Urothelium cell line (cell line): ENCODE data around the gene ZFP3.
"Not testable (repeated sequence)": the region's sequence is repeated elsewhere in the genome, so short reads cannot be mapped to it uniquely, and the experiment has no call there.

ENCODE experiments used
- DNase-seq: peaks from one replicate; pipeline ENCODE4 v3.0.0; 2011; ENCODE audit warnings: low spot score, mixed read lengths
- FAIRE-seq: peaks from 2 replicates; lab custom pipeline; 2011; peaks lifted over from hg19 to GRCh38; lab: Jason Lieb, UNC

Gene ZFP3

GRCh38 chr17:5136580-5137412 lies 58.5 kb downstream of the ZFP3 start:
- not testable (repeated sequence) for FAIRE-seq, DNase-seq

- not testable (repeated sequence) for FAIRE-seq, DNase-seq
These were observed 59.4 kb downstream of the ZFP3 start for GRCh38 chr17:5137511-5138197.

- not testable (repeated sequence) for FAIRE-seq, DNase-seq
These were observed 59.9 kb downstream of the ZFP3 start for GRCh38 chr17:5138198-5138544.

DNA sequence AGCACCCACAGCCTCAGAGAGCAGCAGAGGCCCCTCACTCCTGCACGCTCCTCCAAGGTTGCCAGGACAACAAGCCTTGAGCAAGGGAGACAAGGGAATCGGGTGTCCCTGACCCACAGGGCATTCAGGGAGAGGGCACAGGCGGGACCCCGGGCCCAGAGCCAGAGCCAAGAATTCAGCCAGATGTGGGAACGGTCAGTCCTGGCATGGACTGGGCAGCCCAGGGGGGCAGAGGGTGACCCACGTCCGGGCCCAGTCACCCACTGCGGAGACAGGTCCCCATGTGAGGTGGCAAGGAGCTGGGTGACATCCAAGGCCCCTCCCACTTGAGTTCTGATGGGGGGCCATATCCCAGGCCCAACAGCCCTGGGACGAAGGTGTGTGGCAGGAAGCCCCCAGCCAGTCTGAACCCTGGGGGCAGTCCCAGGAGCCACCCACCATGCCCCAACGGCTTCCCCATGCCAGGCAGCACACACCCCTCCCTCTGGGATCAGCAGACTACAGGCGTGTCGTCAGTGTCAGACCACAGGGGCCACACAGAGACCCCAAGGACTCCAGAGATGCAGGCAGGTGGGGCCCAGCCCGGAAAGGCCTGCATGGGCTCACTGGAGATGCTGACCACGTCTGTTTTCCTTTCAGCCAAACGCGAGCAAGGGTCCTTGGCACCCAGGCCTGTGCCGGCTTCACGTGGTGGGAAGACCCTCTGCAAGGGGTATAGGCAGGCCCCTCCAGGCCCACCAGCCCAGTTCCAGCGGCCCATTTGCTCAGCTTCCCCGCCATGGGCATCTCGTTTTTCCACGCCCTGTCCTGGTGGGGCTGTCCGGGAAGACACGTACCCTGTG lies 60.6 kb downstream of the ZFP3 start:
- FAIRE-seq (no peak), DNase-seq (no peak)

DNA sequence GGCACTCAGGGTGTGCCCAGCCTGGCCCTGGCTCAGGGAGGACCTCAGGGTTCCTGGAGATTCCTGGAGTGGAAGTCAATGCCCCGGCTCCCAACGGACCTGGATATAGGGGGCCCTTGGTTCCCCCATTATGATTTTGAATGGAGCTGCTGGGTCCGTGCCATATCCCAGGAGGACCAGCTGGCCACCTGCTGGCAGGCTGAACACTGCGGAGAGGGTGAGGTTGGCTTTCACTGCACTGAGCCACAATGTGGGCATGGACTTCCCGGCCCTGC lies 61.1 kb downstream of the ZFP3 start:
- DNase-seq (no peak), FAIRE-seq (no peak)

DNA sequence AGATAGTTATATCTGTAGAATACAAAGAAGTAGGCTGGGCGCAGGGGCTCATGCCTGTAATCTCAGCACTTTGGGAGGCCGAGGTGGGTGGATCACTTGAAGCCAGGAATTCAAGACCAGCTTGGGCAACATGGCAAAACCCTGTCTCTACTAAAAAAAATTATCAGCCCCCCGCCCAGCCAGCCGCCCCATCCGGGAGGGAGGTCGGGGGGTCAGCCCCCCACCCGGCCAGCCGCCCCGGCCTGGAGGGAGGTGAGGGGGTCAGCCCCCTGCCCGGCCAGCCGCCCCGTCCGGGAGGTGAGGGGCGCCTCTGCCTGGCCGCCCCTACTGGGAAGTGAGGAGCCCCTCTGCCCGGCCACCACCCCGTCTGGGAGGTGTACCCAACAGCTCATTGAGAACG lies 64.6 kb downstream of the ZFP3 start:
- not testable (repeated sequence) for FAIRE-seq, DNase-seq
